Stimulated activated CD8-positive, alpha-beta memory T cell treated with anti-CD3 and anti-CD28 coated beads, Interleukin-4, amount 100 ng/mL, for 4 hours (primary cell): Measurements from ENCODE around the gene AXIN1.

ENCODE experiments used
- DNase-seq, 2 donors: peaks; one replicate each; pipeline ENCODE4 v3.0.0-alpha.2; 2020; ENCODE audit warnings: low read depth in 2 of 2, low spot score in 1 of 2

The AXIN1 gene

DNA sequence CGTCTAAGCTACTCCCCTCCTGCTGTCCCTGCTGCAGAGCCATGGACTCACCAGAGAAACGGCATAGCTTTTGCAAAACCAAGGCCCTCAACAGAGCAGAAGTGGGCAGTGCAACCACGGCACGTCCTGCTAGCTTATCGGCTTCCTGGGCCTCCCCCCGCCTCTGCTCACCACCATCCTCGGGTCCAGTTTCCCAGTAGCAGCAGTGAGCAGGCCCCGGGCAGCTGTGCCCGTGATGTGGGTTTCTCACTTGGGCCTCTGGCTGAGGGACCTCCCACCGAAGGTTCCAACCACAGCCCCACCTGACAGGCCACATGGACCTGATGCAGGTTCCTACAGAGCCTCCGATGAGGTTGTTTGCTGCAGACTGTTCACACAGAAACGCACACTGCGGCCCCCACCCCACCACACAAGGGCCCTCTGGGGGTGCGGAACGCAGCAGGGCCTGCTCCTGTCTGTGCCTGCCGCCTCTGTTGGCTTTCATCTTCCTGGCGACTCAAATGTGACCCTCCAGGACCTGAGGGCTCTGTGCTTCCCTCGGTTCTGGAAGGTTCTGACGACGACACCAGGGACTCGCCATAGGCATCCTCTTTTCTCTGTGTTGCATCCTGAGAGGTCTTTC is 44.7 kb downstream of the AXIN1 start:
- no peak for DNase-seq

DNA sequence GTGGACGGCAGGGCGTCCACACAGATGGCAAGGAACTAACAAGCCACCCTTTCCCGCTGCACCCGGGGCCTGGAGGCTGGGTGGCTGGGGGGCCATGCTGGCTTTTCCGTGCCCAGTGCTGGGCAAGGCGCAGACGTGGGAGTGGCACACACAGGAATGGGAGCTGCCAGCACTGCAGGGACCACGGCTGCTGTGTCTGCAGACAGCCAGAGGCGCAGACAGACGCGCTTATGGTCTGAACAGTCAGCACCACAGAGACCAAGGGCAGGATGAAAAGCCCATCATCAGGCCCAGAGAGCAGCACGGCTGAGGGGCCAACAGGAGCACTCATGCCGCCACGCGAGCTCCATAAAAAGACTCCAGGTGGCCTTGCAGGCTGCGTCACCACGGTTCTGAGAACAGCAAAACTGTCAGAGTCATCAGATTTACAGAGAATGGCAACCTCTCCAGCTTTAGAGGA is 45.6 kb downstream of the AXIN1 start:
- no peak for DNase-seq

DNA sequence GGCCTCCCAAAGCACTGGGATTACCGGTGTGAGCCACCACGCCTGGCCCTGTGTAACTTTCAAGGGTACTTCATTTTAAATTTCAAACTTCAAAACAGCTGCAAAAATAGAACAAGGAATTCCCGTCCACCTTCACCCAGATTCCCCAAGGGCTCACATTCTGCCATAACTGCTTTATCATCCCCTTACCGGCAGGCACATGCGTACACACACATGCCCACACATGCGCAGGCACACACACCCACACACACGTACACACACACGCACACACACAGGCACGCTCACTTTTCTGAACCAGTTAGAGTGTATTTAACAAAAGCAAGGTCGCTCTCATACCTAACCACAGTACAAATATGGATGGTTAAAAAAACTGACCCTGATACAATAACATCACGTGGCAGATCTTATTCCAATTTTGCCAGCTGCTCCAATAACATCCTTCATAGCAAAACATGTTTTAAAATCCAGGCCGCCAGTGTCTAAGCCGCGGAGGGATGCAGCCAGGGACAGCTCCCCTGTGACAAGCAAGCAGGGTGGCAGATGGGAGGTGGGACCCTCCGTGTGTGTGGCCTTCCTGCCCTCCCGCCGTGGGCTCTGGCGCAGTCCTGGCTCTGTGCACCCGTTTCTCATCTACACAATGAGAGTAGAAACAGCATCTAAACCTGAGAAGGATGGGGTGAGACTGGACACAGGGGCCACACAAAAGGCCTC is 46.5 kb downstream of the AXIN1 start:
- no peak for DNase-seq

DNA sequence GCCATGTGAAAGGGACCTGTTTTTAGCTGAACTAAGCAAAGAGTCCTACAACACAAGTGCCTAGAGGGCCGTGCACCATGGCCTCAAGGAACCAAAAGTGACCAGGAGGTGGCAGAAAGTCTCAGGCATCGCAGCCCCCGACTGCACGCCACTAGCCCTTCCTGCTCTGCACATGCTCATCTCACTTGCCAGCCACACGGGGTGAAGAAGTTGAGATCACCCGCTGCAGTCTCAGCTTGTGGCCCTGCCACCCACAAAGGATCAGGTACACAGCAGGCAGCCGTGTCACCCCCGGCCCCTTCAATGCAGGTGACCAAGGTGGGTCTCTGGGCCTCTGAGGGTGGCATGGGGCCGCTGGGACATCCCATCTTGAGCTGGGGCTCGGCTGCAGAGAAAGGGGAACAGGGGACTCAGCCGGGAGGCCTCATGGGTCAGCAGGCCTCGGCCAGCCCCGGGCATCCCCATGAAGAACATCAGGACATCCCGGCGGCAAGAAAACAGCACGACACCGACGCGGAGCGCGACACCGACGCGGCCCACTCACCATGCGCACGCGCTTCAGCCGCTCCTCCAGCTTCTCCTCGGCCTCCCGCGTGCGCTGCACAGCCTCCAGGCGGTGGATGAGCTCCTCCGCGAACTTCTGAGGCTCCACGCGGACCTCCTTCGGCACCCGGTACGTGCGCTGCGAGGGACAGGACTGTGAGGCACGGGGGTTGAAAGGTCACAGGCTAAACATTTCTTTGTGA is 48.6 kb downstream of the AXIN1 start:
- no peak for DNase-seq

DNA sequence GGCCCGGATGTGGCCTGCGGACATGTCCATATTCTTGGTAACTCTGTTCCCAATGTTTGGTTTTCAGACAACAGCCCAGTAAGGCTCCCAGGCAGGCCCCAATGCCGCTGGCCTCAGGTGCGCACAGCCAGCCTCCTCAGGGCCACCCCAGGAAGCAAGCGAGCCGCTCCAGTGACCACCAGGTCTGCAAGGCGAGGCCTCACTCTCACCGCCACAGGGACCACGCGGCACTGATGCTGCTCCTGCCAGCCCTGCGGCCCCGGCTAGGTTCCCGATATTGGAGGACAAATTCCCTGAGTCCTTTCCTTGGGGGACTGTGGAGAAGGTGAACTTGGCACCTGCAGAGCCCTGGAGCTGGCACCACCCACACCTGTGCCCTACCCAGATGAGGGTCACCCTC is 50.6 kb downstream of the AXIN1 start:
- no peak for DNase-seq

DNA sequence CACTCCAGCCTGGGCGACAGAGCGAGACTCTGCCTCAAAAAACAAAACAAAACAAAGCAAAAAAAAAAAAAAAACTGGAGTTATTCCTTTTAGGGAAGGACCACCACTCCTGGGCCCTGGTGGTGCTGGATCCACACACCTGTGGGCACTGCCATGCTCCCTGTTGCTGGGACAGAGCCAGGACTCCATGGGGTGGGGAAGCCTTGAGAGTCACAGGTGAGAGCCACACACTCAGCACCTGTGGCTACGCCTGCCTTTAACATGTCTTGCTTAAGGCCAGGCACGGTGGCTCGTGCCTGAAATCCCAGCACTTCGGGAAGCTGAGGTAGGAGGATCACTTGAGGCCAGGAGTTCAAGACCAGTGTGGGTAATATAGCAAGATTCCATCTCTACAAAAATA is 51.3 kb downstream of the AXIN1 start:
- DNase-seq: no peak

DNA sequence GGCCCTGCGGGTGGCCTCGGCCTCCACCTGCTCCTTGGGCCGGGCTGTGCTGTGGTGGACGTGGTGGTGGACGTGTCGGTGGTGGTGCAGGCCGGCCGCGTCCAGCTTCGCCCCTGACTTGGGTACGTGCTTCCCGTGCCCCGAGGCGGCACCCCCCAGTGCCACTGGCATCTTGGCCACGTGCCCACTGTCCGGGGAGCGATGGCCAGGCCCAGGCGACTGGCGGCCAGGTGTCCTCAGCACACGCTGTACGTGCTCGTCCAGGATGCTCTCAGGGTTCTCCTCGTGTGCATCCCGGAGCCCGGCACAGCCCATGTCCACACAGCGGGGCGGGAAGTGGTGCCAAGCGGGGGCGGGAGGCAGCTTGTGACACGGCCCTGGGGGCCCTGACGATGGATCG is 54.7 kb downstream of the AXIN1 start:
- DNase-seq: no peak

DNA sequence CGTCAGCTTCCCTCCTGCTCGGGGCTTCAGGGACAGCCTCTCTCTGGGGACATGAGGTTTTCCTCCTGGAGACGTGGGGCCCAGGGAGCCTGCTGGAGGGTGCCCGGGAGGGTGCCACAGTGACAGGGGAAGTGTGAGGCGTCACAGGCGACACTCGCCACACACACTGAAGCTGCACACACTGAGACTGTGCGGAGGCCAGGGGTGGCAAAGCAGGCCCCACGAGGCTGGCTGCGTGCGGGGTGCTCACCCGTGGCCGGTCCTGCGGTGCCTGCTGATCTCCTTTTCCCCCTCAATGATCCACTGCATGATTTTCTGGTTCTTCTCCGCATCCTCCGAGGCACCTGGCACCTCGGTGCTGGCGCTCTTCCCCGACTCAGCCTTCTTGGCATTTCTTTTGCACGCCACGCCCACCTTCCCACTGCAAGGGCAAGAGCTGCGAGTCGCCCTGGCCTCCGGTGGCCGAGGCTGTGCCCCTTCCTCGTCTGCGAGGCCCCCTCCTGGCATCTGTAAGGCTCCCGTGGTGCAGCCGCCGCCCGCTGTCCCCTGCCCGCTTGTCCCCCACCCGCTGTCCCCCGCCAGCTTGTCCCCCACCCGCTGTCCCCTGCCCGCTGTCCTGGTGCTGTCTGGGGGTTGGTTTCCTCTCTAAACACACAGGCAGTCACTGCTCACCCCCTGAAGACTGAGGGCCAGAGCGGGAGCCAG is 55.6 kb downstream of the AXIN1 start:
- no peak for DNase-seq

DNA sequence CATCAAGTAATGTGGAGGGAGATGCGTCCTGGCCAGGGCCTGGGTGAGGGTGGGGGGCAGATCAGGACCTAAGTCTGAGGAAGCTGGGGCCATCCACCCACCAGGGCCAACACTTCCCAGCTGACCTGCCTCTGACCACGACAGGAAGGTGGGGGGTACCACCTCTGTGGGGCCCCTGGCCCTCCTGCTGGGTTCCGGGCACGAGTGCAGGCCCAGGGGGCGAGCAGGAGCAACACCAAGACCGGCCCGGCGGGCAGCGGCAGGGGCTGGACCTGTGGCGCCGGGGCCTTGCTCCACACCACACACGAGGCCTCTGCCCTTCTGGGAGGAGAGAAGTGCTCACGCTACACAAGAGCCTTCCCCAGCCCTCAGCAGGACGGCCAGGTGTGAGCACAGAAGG is 56.2 kb downstream of the AXIN1 start:
- no peak for DNase-seq

DNA sequence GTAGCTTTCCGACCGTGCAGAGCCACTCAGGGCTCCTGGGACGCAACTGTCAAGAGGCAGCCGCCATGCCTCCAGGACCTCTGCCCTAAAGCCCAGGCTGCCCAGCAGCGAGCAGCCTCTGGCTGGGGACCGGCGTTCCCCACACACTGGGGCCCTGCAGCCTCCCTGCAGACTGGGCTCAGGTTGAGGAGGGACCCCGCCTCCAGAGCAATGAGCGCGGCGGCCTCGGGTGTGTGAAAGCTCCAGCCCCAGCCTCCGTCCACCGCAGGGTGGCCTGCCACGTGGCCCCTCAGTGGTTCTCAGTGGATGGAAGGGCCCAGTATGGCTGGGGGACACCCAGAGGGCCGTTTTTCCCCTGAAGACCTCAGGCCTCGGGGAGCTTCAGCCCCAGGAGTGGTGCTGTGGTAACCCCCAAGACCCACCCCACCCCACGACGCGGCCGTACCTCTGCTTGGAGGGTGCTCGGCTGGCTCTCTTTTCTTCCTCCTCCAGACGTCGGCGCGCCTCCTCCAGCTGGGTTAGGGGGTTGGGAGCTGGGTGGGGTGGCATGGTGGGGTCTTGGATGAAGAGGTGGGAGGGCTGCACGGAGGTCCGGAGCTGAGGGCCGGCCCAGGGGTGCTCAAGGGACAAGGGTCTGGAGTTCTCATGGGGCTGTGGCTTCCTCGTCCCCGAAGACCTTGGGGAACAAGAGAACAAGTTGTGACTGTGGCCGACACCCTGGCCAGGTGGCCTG is 59.3 kb downstream of the AXIN1 start:
- DNase-seq: no peak

DNA sequence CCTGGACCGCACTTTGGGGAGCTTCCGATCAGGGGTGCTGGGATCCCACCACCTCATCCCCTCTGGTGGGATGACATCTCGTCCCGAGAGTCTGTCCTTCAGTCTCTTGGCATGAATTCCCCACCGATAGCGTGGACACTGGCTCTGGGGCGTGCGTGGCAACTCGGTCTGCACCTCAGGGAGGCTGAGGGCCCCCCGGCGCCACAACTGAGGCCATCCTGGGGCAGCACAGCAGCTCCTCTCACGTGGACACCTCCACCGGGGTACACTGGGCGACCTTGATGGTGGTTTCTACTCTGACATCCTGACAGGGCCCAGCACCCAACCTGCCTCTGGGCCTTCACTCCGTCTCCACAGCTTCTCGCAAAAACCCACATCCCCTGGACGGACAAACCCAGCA is 61.0 kb downstream of the AXIN1 start:
- DNase-seq: no peak

DNA sequence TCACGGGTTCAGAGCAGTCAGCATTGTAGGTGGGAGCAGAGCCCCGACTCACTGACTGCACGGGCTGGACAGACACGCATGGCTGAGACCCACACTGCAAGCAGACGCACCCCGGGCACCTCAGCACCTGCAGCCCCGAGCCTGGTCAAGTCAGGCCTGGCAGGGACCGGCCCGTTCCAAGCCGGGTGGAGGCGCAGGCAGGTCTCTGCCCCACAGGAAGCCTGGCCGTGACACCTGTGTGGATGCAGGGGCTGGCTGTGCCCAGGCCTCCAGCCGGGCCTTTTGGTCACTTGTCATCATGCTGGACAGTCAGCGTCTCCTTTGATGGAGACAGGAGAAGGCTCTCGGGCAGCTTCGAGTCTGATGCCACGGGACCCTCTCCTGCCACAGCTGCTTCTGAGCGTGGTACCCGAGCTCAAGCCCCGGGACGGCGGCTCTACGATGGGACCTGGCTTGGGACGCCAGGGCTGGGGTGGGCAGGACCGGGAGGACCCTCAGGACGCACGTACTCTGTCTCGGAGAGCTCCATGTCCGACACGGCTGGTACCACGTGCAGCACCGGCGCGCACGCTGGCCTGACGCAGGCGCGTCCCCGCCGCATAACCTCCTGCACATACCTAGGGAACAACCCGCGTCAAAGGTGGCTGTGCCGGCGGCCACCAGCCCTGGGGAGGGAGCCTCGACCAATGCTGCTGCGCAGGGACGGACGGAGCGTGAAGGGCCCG is 61.7 kb downstream of the AXIN1 start:
- DNase-seq: no peak

DNA sequence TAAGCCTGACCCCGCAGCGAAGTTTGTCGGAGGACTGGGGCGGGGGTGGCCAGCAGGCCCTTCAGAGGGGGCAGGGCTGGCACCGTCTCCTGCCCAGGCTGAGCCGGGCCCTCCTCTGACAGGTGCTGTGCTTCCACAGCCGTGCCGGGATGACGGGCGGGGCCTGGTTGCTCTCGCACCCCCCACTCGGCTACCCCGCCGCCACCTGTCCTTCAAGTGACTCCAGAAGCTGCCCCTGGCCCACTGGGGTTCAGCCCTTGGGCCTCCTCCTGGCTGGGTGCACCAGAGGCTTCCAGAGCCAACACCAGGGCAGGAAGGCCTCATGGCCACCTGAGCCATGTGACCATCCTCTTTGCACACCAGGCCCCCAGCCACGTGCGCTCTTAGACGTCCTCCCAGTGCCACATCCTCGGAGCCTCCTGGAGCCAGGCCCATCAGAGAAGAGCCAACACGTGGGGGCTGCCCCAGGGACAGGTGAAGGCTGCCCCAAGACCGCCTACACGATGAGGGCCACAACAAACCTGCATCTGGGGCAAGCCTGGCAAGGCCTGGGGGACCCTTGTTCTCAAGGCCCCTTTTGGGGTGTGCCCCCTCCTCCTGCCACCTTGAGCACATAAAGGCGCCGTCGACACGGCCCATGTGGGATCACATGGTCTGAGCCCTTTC is 62.4 kb downstream of the AXIN1 start:
- DNase-seq: no peak

DNA sequence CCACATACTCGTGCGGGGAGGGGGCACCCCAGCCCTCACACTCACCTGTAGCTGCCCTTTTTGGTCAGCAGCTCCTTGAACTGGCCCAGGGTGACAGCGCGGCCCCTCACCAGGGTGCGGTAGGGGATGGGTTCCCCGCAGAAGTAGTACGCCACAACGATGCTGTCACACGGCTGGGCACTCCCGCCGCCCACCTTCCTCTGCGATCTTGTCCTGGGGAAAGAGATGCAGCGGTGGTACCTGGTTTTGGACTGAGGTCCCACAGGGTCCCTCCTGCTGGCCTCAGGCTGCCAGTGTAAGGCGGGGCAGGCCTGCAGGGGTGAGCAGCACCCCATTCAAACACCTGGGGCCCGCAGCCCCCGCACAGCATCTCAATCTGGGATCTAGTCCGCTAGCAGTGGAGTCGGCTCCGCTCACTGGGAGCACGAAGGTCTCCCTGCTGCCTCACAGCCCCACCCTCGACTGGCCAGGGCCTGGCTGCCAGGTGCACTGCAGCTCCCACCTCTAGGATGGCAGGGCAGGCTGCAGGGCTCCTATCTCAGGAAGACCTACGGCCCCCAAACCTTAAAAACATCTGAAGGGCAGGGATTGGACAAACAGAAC is 63.0 kb downstream of the AXIN1 start:
- no peak for DNase-seq

DNA sequence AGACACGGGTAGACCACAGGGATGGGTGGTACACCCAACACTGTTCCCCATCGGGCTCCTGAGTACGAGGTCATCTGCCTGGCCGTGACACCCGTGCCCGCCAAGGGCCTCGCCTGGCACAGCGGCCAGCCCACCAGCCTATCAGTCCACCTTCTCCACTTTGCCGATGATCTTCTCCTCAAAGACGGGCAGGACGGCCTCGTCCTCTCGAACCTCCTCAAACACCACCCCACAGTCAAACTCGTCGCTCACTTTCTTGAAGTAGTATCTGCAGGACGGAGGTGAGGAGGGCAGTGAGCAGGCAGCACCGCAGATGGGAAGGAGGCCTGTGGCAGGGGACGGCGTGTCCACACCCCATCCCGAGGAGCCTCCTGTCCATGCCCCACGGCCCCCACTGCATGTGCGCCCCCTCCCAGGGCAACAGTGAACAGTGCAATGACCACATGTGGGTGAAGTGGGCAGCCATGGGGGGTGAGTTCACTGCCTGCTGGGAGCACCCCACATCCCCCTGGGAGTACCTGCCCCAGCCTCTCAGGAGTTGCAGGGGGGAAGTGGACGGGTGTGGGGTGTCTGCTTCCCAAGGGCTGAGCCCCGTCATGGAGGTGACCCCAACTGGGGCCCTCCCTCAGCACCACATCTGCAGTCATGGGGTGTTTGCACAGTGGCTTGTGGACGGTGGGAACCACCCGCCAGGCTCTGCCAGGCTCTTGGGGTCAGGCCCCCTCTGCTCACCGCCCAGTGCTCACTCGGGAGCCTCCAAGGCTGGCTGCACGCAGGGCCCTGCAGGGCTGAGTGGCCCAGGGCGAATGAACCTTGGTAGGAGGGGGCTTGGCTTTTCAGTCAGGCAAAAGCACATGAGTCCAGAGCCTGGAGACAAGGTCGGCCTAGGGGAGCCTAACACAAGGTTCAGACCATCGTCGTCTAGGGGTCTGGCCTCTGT is 64.3 kb downstream of the AXIN1 start:
- DNase-seq: no peak

DNA sequence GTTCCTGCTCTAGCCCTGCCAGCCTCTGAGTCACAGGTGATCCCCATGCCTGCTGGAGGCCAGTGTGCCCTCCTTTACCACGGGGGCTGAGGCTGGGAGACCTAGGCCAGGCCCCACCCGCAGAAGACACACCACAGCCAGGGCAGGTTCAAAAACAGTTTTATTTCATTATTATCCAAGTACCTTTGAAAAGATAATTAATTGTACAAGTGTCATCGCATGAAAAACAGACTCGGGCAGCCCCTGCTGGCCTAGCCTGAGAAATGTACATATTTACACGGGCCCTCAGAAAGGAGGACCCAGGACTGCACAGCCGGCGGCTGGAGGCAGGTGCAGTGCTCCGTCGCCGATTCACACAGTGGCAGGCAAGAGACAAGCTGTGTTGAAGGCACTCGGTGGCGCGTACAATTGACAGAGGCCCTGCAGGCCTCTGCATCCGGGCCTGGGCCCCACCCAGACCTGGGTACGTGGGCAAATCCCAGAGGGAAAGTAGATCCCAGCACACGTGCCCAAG is 65.2 kb downstream of the AXIN1 start:
- no peak for DNase-seq

DNA sequence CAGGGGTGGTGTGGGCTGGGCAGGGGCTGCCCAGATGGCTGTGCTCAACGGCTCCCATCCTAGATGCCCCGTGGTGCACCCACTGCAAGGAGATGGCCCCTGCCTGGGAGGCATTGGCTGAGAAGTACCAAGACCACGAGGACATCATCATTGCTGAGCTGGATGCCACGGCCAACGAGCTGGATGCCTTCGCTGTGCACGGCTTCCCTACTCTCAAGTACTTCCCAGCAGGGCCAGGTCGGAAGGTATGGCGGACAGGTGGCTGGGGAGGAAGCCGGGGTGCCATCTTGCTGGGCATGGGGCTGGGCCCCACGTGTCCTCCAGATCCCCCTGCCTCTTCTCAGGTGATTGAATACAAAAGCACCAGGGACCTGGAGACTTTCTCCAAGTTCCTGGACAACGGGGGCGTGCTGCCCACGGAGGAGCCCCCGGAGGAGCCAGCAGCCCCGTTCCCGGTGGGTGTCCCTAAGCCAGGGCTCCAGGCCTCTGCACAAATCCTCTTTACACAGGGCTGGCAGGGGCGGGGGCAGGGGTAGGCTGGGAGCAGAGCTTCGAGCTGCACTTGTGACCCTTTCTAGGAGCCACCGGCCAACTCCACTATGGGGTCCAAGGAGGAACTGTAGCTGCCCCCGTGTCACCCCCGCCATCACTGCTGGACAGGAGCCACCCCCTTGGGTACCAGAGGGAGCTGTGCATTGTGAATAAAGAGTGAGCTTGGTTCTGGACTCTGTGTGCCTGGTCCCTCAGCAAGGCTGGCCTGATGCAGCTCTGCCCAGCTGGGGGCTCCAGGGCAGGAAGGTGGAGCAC is 65.8 kb downstream of the AXIN1 start:
- no peak for DNase-seq
